Endometrial microvascular endothelial cells (primary cell): ENCODE data around the gene DYRK1A. TPM values are rescaled to one million over a fixed set of nuclear protein-coding genes. Genes with fewer than 3 reads are reported as not detected.

Experiments used
- in situ Hi-C: cut with HindIII; loops from 2 replicates; pipeline ENCODE4 v1.10.0; 2017; ENCODE audit warnings: low sequenced_read_pairs, low pct_unique_long_range_greater_than_20kb; ENCODE audit errors: inconsistent ontology term
- total RNA-seq: library from RNA; depleted of rRNA; stranded (reverse); fragments of >200 nt; gene quantifications from one replicate; pipeline ENCODE4 v1.2.3, GENCODE V29; 2015; ENCODE audit errors: inconsistent ontology term

DYRK1A gene
- total RNA-seq, 1 donor from 2014 or later: 36.7 TPM

GRCh38 chr21:37432710-37433455, 66.3 kb downstream of the DYRK1A start:
- in situ Hi-C loops: no loop called here

GRCh38 chr21:37433456-37433840, 66.9 kb downstream of the DYRK1A start:
- in situ Hi-C loops: no loop called here

- in situ Hi-C loops: no loop called here
These were observed 68.5 kb downstream of the DYRK1A start for GRCh38 chr21:37435120-37435519.

GRCh38 chr21:37435711-37436110, 69.1 kb downstream of the DYRK1A start:
- in situ Hi-C loops: no loop called here

GRCh38 chr21:37436174-37436573, 69.6 kb downstream of the DYRK1A start:
- in situ Hi-C loops: no loop called here

GRCh38 chr21:37437376-37438080, 71.0 kb downstream of the DYRK1A start:
- in situ Hi-C loops: no loop called here

- in situ Hi-C loops: no loop called here
These were observed 77.1 kb downstream of the DYRK1A start for GRCh38 chr21:37443683-37444082.

- in situ Hi-C loops: no loop called here
These were observed 78.7 kb downstream of the DYRK1A start for GRCh38 chr21:37445228-37445627.

- in situ Hi-C loops: no loop called here
These were observed 80.0 kb downstream of the DYRK1A start for GRCh38 chr21:37446552-37446951.

- in situ Hi-C loops: no loop called here
These were observed 80.8 kb downstream of the DYRK1A start for GRCh38 chr21:37447288-37447936.

GRCh38 chr21:37449302-37449937, 82.8 kb downstream of the DYRK1A start:
- in situ Hi-C loops: no loop called here

- in situ Hi-C loops: loop anchor here (25.0 kb wide), 1 partner anchor 88 kb away; the partner anchor contains the start of gene DYRK1A
These were observed 83.9 kb downstream of the DYRK1A start for GRCh38 chr21:37450445-37450941.

GRCh38 chr21:37451446-37451845, 84.9 kb downstream of the DYRK1A start:
- in situ Hi-C loops: loop anchor here (25.0 kb wide), 1 partner anchor 89 kb away; the partner anchor contains the start of gene DYRK1A

- in situ Hi-C loops: loop anchor here (25.0 kb wide), 1 partner anchor 90 kb away; the partner anchor contains the start of gene DYRK1A
These were observed 85.7 kb downstream of the DYRK1A start for GRCh38 chr21:37452227-37452626.

- in situ Hi-C loops: loop anchor here (25.0 kb wide), 1 partner anchor 91 kb away; the partner anchor contains the start of gene DYRK1A
These were observed 86.8 kb downstream of the DYRK1A start for GRCh38 chr21:37453350-37453749.

GRCh38 chr21:37454869-37455503, 88.4 kb downstream of the DYRK1A start:
- in situ Hi-C loops: loop anchor here (25.0 kb wide), 1 partner anchor 93 kb away; the partner anchor contains the start of gene DYRK1A

GRCh38 chr21:37455504-37455911, 88.9 kb downstream of the DYRK1A start:
- in situ Hi-C loops: loop anchor here (25.0 kb wide), 1 partner anchor 93 kb away; the partner anchor contains the start of gene DYRK1A

GRCh38 chr21:37458669-37459276, 92.2 kb downstream of the DYRK1A start:
- in situ Hi-C loops: loop anchor here (25.0 kb wide), 1 partner anchor 96 kb away; the partner anchor contains the start of gene DYRK1A
